ENCODE measurements around the gene SCYL2.
A peak's percentile ranks its signal among the peaks of the same experiment; 100 is the strongest.
"Not testable (repeated sequence)": the region's sequence is repeated elsewhere in the genome, so short reads cannot be mapped to it uniquely, and the experiment has no call there.

SCYL2 gene

DNA sequence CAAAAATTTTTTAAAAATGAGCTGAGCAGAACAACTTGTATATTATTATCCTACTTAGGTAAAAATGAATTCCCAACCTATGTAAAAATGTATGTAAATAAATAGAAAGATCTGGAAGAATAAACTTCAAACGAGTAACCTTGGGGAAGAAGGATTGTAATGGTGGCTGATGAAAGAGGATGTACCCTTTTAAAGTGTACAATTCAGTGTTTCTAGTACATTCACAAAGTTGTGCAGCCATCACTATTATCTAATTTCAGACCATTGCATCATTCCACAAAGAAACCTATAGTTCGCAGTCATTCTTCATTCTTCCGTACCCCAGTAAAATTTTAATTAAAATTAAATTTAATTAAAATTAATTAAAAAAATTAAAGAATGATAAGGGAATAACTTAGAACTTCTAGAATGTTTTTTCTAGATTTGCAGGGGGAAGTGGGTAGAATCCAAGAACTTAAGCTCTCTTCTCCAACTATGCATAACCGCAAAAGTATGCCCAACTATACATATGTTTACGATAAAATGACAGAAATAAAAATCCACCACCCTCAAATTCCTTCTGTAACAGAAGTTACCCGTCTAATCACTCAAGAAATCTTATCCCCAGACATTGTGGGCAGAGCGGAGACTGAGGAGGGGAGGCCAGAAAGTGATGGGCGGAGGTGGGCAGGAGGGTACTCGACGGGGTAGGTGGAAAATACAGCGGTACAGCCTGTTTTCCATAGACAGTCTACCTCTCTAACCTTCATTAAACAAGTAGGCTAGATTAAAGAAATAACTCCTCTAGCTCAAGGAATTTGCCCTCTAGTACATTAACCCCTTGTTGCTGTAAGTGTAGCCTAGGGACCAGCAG is 1.0 kb upstream of the SCYL2 start:
- DNase-seq (ENCODE audit: low spot score) = no peak

DNA sequence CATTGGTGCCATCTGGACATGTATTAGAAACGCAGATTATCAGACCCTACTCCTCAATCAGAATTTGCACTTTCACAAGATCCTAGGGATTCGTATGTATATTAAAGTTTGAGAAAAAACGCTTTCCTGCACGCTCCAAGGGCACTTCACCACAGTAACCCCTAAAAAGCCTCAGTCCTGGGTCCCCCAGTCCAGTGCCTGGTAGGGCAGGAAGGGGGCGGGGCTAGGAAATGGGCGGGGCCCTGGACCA is 467 bp upstream of the SCYL2 start:
- DNase-seq (ENCODE audit: low spot score) = peak; percentile 88

DNA sequence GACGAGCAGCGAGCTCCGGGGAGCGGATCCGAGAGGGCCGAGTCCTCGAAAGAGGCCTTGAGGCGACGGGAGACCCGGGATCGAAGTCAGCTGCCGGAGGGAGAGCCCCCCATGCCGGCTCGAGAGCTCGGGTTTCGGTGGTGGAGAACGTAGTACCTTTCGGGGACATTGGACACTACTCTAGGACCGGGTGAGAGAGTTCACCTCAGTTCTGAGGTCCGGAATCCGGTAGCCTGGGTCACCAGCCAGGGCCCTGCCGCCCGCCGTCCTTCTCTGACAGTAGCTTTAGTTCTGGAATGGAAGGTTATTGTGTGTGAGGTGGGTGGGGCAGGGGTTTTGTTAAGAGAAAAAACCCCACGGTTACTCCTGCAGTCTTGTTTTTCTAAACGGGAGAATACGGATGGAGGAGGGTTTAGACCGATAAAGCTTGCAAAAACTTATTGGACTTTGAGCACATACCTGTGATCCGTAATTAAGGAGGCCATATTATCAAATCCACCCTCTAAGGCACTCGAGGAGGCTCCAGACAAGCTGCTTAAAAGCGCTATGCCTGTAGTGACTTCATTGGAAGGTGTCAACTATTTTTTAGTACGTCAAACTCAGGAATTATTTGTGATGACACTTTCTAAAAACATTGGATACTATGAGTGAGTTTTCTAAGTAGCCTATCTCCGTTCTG is 765 bp downstream of the SCYL2 start:
- peak; percentile 16 for DNase-seq (ENCODE audit: low spot score)

DNA sequence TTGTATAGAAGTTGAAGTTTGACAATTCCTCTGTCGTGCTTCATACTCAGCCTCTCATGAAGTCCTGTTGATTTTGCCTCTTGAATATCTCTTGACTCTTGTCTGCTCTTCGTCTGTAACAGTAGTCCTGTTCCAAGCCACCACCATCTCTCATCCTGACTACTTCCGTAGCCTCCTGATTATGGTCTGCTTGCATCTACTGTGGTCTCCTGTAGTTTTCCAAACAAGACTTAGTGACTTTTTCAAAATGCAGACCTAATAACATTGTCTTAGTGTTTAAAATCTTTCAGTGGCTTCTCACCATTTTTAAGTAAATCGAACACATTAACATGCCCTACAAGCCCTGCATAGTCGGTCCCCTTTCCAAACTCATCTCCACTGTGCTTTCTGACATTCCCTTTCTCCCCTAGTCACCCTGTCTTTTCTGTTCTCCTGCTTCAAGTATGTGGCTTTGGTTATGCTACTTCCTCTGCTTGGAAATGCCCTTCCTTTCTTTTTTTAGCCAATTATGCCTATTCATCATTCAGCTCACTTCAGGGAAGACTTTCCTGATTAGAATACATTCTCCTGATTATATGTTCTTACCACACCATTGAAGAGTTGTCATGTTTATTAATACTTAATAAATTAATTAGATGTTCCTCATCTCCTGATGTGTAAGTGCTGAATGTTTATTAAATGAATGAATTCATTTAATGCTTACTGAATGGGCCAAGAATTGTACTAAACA is 2.0 kb downstream of the SCYL2 start:
- no peak for DNase-seq (ENCODE audit: low spot score)

DNA sequence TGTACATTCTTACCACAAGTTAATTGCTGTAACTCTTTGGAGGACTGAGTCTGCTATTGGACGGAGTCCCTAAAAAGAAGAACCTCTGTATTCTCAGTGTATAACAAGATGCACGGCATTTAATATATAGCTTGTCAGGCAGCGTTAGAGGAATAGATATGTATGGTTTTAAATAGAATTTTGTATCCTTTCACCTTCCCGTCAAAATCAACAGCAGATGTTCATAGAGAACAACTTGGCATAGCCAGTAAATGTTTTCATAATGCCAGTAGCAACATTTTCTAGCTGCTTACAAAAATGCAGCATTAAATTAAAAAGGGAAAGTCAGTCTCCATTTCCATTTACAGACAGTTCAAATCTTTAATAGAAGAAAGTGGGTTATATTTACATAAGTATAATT is 6.8 kb downstream of the SCYL2 start:
- no peak for DNase-seq (ENCODE audit: low spot score)

DNA sequence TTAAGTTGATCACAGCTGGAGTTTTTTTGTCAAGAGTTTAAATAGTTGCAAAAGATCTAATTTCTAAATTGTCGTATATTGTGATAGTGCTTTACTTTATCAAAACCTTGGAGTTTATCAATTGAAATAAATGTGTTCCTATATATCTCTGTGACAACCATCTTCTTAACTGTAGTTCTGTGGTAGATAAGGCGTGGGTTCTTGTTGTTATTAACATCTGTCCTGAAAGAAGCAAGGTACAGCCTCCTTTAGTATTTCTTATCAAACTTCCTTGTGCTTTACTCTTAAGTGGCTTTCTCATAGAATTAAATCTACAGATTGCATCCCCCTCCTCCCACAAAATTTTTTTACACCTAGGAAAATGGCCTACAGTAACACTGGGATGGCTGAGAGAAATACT is 7.3 kb downstream of the SCYL2 start:
- no peak for DNase-seq (ENCODE audit: low spot score)

DNA sequence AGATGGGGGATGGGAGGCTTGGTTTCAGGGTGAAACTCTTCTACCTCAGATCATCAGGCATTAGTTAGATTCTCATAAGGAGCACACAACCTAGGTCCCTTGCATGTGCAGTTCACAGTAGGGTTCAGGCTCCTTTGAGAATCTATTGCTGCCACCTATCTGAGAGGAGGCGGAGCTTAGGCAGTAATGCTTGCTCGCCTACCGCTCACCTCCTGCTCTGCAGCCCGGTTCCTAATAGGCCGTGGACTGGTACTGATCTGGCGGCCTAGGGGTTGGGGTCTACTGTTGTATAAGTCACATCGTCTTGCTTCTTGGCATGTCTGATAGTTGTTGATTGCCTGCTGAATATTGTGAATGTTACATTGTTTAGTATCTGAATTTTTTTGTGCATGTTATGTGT is 12.2 kb downstream of the SCYL2 start:
- DNase-seq (ENCODE audit: low spot score) = no peak

DNA sequence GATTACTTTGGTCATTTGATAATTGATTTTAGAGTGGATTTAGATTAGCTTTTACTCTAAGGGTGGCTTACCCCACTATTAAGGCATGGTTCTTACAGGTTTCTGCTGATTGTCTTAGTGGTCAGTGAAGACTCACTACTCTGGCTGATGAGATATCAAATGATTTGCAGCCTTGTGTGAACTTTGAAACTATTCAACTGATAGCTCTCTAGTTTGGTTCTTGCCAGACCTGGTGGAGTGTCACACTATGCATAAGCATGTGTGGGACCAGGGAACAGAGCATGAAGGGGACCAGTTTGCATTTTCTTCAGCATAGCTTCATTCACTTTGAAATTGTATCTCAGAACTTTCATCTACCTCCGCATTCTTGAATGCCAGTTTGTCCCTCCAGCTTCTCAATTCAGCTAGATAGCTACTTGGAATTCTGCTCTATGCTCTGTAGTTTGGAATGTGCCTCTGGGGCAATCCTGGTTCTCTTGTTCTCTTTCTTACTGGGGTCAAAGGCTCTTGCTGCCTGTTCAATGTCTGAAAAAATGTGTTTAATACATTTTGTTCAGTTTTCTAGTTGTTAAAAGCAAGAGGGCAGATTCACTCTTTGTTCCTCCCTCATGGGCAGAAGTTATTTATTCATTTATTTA is 12.7 kb downstream of the SCYL2 start:
- DNase-seq (ENCODE audit: low spot score) = peak; percentile 22

DNA sequence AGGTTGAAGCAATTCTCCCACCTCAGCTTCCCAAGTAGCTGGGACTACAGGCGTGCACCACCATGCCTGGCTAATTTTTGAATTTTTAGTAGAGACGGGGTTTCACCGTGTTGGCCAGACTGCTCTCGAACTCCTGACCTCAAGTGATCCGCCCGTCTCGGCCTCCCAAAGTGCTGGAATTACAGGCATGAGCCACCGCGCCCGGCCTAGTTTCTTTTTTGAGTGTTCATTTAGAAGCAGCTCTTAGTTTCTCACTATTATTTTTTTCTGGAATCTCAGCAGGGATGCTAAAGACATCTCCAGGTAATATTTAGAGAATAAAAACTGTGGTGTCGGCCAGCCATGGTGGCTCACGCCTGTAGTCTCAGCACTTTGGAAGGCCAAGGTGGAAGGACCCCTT is 17.6 kb downstream of the SCYL2 start:
- DNase-seq (ENCODE audit: low spot score) = not testable (repeated sequence)

DNA sequence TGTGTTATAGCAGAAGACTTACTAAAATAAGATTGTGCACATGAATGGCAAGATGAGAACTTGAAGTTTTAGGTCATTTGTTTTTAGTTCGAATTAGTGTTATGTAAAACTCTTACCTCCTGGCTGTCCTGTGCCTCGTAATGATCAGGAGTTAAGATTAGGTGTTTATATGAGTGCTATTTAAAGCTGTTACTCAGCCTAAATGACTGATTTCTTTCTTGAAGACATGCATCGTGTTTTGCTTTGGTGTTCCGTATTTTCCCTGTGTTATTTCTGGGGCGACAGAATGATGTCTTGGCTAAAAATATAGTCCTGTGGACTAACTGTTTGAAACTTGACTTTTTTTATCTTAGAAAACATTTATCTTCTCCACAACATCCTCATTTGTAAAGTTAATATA is 22.1 kb downstream of the SCYL2 start:
- no peak for DNase-seq (ENCODE audit: low spot score)

DNA sequence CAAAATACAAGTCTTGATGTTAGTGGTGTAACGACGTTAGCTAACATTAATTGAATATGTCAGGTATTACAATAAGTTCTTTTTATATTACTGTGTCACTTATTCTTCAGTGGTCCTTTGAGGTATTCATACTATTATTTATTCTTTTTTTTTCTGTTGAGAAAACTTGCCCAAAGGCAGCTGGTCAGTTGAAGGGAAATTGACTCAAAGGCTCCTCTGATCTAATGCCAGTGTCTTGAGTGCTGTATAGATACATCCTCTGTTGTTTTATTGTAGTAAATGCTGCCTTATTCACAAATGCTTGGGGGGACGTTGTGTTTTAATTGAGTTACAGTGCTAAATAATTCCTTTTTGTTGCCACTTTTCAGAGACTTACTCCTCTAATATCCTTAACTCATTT is 23.0 kb downstream of the SCYL2 start:
- DNase-seq (ENCODE audit: low spot score) = no peak

DNA sequence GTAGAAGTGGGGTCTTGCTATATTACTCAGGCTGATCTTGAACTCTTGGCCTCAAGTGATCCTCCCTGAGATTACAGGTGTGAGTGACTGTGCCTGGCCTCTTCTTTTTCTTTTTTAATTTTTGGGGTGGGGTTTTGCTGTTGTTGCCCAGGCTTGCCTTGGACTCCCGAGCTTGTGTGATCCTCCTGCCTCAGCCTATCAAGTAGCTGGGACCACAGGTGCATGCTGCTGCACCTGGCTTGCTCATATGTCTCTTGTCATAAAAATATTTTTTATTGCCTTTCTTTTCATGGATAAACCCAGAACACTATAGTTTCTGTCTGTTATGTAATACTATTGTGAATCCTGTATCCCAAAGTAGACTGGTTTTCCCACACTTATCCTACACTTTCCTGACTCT is 26.0 kb downstream of the SCYL2 start:
- no peak for DNase-seq (ENCODE audit: low spot score)

DNA sequence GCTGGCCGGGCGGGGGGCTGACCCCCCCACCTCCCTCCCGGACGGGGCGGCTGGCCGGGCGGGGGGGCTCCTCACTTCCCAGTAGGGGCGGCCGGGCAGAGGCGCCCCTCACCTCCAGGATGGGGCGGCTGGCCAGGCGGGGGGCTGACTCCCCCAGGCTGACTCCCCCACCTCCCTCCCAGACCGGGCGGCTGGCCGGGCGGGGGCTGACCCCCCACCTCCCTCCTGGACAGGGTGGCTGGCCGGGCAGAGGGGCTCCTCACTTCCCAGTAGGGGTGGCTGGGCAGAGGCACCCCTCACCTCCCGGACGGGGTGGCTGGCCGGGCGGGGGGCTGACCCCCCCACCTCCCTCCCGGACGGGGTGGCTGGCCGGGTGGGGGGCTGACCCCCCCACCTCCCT is 27.4 kb downstream of the SCYL2 start:
- not testable (repeated sequence) for DNase-seq (ENCODE audit: low spot score)

DNA sequence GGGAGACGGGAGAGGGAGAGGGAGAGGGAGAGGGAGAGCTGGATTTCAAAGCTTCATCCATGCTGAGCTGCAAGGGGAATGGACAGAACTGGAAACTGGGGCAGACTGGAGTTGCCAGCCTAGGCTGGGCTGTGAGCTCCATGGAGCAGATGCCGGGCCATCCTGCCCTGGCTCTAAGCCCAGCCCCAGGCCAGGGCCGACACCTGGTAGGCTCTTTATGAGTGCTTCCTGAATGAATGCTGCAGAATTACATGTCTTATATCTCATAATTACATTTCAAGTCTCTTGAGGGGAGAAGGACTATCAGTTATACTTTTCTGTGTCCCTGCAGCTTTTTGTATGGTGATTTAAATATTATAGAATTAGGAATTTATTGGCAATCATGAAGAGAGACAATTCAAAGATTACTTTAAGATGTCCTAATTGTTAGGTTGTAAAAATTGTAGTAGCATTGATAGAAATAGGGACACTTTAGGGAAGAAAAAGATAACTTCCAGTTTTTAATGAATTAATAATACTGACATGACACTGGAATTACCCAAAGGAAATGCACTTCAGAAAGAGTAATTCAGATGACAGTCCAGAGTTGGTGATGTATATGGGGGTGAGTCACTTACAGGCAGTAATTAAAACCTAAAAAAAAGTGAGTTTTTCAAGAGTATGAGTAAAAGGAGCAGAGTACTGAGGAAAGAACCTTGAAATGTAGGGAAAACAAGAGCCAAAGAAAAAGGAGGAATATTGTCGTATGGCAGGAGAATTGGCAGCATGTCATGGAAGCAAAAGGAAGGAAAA is 29.0 kb downstream of the SCYL2 start:
- DNase-seq (ENCODE audit: low spot score) = peak; percentile 40

DNA sequence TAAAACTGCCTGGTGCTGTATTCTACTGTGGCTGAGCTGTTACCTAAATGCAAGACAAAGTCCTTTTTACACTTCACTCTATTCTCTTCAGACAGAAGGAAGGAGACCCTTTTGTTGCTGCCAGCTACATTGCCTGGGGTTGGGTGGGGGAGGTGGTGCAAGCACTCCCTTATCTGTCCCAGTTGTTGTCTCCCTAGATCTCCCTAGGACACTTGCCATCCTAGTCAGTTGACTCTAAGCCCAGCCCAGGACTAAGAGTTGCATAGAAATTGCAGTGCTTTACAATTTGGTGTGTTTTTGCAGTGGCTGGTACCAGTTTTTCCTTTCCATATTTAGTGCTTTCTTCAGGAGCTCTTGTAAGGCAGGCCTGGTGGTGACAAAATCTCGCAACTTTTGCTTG is 35.1 kb downstream of the SCYL2 start:
- DNase-seq (ENCODE audit: low spot score) = no peak

DNA sequence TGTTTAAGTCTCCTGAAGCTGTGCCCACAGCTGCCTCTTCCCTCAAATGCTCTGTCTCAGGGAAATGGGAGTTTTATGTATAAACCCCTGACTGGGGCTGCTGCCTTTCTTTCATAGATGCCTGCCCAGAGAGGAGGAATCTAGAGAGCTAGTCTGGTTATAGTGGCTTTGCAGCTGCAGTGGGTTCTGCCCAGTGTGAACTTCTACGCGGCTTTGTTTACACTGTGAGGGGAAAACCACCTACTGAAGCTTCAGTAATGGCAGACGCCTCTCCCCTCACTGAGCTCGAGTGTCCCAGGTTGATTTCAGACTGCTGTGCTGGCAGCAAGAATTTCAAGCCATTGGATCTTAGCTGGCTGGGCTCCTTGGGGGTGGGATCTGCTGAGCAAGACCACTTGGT is 36.9 kb downstream of the SCYL2 start:
- DNase-seq (ENCODE audit: low spot score) = no peak

DNA sequence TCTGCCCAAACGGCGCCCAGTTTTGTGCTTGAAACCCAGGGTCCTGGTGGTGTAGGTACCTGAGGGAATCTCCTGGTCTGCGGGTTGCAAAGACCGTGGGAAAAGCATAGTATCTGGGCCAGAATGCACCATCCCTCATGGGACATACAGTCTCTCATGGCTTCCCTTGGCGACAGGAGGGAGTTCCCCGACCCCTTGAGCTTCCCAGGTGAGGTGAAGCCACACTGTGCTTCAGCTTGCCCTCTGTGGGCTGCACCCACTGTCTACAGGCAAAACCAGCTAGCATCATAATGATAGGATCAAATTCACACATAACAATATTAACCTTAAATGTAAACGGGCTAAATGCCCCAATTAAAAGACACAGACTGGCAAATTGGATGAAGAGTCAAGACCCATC is 37.4 kb downstream of the SCYL2 start:
- not testable (repeated sequence) for DNase-seq (ENCODE audit: low spot score)

DNA sequence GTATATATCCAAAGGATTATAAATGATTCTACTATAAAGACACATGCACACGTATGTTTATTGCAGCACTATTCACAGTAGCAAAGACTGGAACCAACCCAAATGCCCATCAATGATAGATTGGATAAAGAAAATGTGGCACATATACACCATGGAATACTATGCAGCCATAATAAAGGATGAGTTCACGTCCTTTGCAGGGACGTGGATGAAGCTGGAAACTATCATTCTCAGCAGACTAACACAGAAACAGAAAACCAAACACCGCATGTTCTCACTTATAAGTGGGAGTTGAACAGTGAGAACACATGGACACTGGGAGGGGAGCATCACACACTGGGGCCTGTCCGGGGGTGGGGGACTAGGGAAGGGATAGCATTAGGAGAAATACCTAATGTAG is 41.2 kb downstream of the SCYL2 start:
- not testable (repeated sequence) for DNase-seq (ENCODE audit: low spot score)

DNA sequence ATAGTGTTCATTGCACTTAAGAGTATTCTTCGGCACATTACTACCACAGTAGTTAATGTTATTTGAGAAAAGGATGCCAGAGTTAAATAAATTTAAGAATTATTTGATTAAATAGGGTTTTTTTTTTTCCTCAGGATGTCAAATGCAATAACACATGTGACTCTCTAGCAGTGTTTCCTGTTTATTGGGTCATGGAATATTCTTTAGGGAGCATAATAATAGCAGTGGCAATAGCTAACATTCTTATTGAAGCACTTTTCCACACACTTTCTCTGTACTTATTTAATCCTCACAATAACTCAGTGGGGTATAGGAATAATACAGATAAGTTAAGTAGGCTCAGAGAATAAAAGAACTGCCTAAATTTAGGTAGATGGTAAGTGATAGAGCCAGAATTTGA is 44.3 kb downstream of the SCYL2 start:
- DNase-seq (ENCODE audit: low spot score) = no peak

DNA sequence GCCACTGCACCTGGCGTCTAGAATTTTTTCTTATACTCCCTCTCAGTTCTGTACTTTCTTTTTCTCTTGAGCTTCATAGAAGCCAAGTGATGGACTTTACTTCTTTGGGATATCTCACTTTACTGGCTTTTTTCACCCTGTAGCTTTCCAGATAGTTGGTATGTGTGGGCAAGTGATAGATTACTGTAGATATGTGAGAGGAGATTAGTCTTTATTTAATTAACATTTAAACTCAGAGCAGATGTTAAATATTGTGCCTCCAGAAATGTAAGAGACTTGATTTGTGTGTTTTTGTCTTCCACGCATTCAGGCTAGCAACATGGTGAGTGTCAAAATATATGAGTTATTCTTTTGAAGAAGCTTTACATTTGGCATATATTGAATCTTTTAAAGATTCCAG is 50.4 kb downstream of the SCYL2 start:
- no peak for DNase-seq (ENCODE audit: low spot score)

DNA sequence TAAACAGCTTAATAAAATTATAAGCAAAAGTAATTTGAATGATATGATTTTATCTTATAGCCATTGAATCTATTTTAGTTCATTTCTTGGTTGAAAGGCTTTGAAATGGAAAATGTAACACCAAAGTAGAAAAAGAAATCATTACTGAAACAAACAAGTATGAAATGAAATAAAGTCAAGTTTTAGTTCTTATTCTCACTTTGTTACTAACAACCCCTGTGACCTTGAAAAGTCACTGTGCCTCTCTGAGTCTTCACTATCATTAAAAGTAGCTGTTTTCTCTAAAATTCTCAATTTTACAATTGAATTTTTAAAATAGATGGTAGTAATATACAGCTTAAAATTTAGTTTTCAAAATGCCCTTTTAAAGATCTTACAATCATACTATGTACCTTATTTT is 57.5 kb downstream of the SCYL2 start:
- DNase-seq (ENCODE audit: low spot score) = no peak

DNA sequence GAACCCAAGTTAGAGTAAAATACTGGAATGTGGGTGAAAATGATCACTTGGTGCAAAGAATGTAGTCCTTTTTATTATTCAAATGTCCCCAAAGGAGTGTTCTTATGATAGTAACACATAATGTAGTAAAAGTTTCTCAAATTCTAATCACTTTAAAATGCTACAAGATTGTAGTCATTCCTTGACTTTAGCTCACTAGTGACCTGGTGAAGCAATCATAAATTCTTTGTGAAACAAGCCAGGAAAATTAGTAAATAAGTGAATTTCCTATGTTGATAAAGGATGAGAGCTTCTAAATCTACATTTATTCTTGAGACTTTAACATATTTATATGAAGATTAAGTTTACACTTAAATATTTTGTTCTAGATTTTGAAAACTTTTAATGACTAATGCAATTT is 59.2 kb downstream of the SCYL2 start:
- DNase-seq (ENCODE audit: low spot score) = no peak
